BLaER1 (cell line): ENCODE measurements around the gene MRPL9.

Experiments
- H3K27ac ChIP-seq: shearing (Covaris generic); formaldehyde crosslinking; 2 replicates; pipeline ENCODE4 v1.8.1; 2022
- H3K27me3 ChIP-seq: shearing (Covaris generic); formaldehyde crosslinking; 2 replicates; pipeline ENCODE4 v1.8.1; 2022
- H3K36me3 ChIP-seq: shearing (Covaris generic); formaldehyde crosslinking; 2 replicates; pipeline ENCODE4 v1.8.1; 2022
- H3K4me1 ChIP-seq: shearing (Covaris generic); formaldehyde crosslinking; 2 replicates; pipeline ENCODE4 v1.8.1; 2022
- H3K4me2 ChIP-seq: shearing (Covaris generic); formaldehyde crosslinking; 2 replicates; pipeline ENCODE4 v1.8.1; 2022
- H3K4me3 ChIP-seq: shearing (Covaris generic); formaldehyde crosslinking; 2 replicates; pipeline ENCODE4 v1.8.1; 2022
- H3K9ac ChIP-seq: shearing (Covaris generic); formaldehyde crosslinking; 2 replicates; pipeline ENCODE4 v1.8.1; 2022
- H3K9me3 ChIP-seq: shearing (Covaris generic); formaldehyde crosslinking; 2 replicates; pipeline ENCODE4 v1.8.1; 2022
- H4K20me1 ChIP-seq: shearing (Covaris generic); formaldehyde crosslinking; 2 replicates; pipeline ENCODE4 v1.8.1; 2022
- Cebpa-rat ChIP-seq: shearing (Covaris generic); IDR thresholded peaks from 2 replicates; pipeline ENCODE4 v1.8.1; 2022

MRPL9 gene

GRCh38 chr1:151762941-151763921 is at the start of gene MRPL9:
Gene MRPL9 (minus strand): TSS chr1:151763496. CDS start chr1:151763479, 17 bp downstream.
- Histone ChIP-seq H3K9ac (peak within 1 kb of the TSS; percentile 92), H3K36me3 (peaks cover 41% of the 10 kb centered on the region), H3K4me2 (peak within 1 kb of the TSS; percentile 97), H4K20me1 (no peaks in the 10 kb centered on the region), H3K27me3 (no peaks in the 10 kb centered on the region), H3K9me3 (no peaks in the 10 kb centered on the region), H3K4me3 (peak within 1 kb of the TSS; percentile 90), H3K4me1 (peaks cover 19% of the 10 kb centered on the region), H3K27ac (peak within 1 kb of the TSS; percentile 88)
- no peak for TF ChIP-seq Cebpa-rat

GRCh38 chr1:151811181-151811580 is 47.9 kb upstream of the MRPL9 start:
- H3K27ac ChIP-seq, result no peak overlapping the region
- peaks cover 72% of the 10 kb centered on the region for H3K4me1 ChIP-seq
- H4K20me1 ChIP-seq, result no peaks in the 10 kb centered on the region
- H3K9me3 ChIP-seq, result no peaks in the 10 kb centered on the region
- no peaks in the 10 kb centered on the region for H3K36me3 ChIP-seq
- no peak overlapping the region for H3K9ac ChIP-seq
- H3K27me3 ChIP-seq, result no peaks in the 10 kb centered on the region
- no peak overlapping the region for H3K4me3 ChIP-seq
- no peak overlapping the region for H3K4me2 ChIP-seq
- no peak for TF ChIP-seq Cebpa-rat

- no peak for TF ChIP-seq Cebpa-rat
- Histone ChIP-seq H3K4me1 (peaks cover 72% of the 10 kb centered on the region), H4K20me1 (no peaks in the 10 kb centered on the region), H3K27me3 (no peaks in the 10 kb centered on the region), H3K9me3 (no peaks in the 10 kb centered on the region), H3K27ac (no peak overlapping the region), H3K9ac (no peak overlapping the region), H3K4me3 (no peak overlapping the region), H3K4me2 (no peak overlapping the region), H3K36me3 (no peaks in the 10 kb centered on the region)
Observed at GRCh38 chr1:151809985-151810556, 46.8 kb upstream of the MRPL9 start.

- no peak overlapping the region for H3K4me2 ChIP-seq
- H3K27me3 ChIP-seq, result no peaks in the 10 kb centered on the region
- no peak for TF ChIP-seq Cebpa-rat
- H3K9ac ChIP-seq, result no peak overlapping the region
- no peaks in the 10 kb centered on the region for H4K20me1 ChIP-seq
- no peak overlapping the region for H3K4me3 ChIP-seq
- no peak overlapping the region for H3K27ac ChIP-seq
- H3K36me3 ChIP-seq, result no peaks in the 10 kb centered on the region
- H3K9me3 ChIP-seq, result no peaks in the 10 kb centered on the region
- peaks cover 72% of the 10 kb centered on the region for H3K4me1 ChIP-seq
Observed at GRCh38 chr1:151809290-151809984, 46.1 kb upstream of the MRPL9 start.

- Histone ChIP-seq H3K4me1 (peaks cover 73% of the 10 kb centered on the region), H3K27ac (no peak overlapping the region)
Observed at GRCh38 chr1:151807766-151808165, 44.5 kb upstream of the MRPL9 start.

GRCh38 chr1:151807131-151807530 is 43.8 kb upstream of the MRPL9 start:
- Histone ChIP-seq H3K9ac (no peak overlapping the region), H3K36me3 (no peaks in the 10 kb centered on the region), H4K20me1 (no peaks in the 10 kb centered on the region), H3K4me2 (peak overlapping the region; percentile 95), H3K27me3 (no peaks in the 10 kb centered on the region), H3K4me1 (peaks cover 79% of the 10 kb centered on the region), H3K27ac (peak overlapping the region; percentile 70; the same call in 1 of the 2 replicates), H3K4me3 (no peak overlapping the region), H3K9me3 (no peaks in the 10 kb centered on the region)
- no peak for TF ChIP-seq Cebpa-rat

More at GRCh38 chr1:151807766-151808165, 44.5 kb upstream of the MRPL9 start:
- peak overlapping the region; percentile 95 for H3K4me2 ChIP-seq
- no peak overlapping the region for H3K9ac ChIP-seq
- H3K27me3 ChIP-seq, result no peaks in the 10 kb centered on the region
- H3K9me3 ChIP-seq, result no peaks in the 10 kb centered on the region
- H4K20me1 ChIP-seq, result no peaks in the 10 kb centered on the region
- H3K4me3 ChIP-seq, result no peak overlapping the region
- TF ChIP-seq Cebpa-rat, result no peak
- H3K36me3 ChIP-seq, result no peaks in the 10 kb centered on the region

GRCh38 chr1:151806170-151806569 is 42.9 kb upstream of the MRPL9 start:
- Histone ChIP-seq H3K27ac (peak overlapping the region; percentile 70), H3K9ac (peak overlapping the region; percentile 54; the same call in 1 of the 2 replicates), H3K9me3 (no peaks in the 10 kb centered on the region), H4K20me1 (no peaks in the 10 kb centered on the region), H3K27me3 (no peaks in the 10 kb centered on the region), H3K36me3 (no peaks in the 10 kb centered on the region), H3K4me1 (peaks cover 88% of the 10 kb centered on the region), H3K4me3 (peak overlapping the region; percentile 6; the same call in 1 of the 2 replicates), H3K4me2 (peak overlapping the region; percentile 95)
- no peak for TF ChIP-seq Cebpa-rat

- no peaks in the 10 kb centered on the region for H3K36me3 ChIP-seq
- H3K4me1 ChIP-seq, result peaks cover 94% of the 10 kb centered on the region
- peak within 1 kb of the TSS; percentile 54; the same call in 1 of the 2 replicates for H3K9ac ChIP-seq
- no peak for TF ChIP-seq Cebpa-rat
- no peaks in the 10 kb centered on the region for H3K9me3 ChIP-seq
- no peaks in the 10 kb centered on the region for H4K20me1 ChIP-seq
- H3K4me3 ChIP-seq, result peak within 1 kb of the TSS; percentile 45
- H3K27me3 ChIP-seq, result no peaks in the 10 kb centered on the region
- peak within 1 kb of the TSS; percentile 70 for H3K27ac ChIP-seq
- H3K4me2 ChIP-seq, result peak within 1 kb of the TSS; percentile 95
Observed at GRCh38 chr1:151805066-151805820, 41.9 kb upstream of the MRPL9 start, which contains the start of gene LINGO4. Gene LINGO4 (minus strand): TSS chr1:151805419. CDS start chr1:151802704, 2,715 bp downstream.

- Histone ChIP-seq H3K9ac (no peak overlapping the region), H3K4me1 (peaks cover 96% of the 10 kb centered on the region), H4K20me1 (no peaks in the 10 kb centered on the region), H3K36me3 (no peaks in the 10 kb centered on the region), H3K27ac (no peak overlapping the region; the same call in 1 of the 2 replicates), H3K4me3 (peak overlapping the region; percentile 45), H3K9me3 (no peaks in the 10 kb centered on the region), H3K27me3 (no peaks in the 10 kb centered on the region), H3K4me2 (peak overlapping the region; percentile 95)
- no peak for TF ChIP-seq Cebpa-rat
Observed at GRCh38 chr1:151803915-151804314, 40.6 kb upstream of the MRPL9 start.
